GM12873 (cell line): ENCODE data around the gene NIT2.

Source experiments
- TF ChIP-seq, protein P1 (sequence below): IDR thresholded peaks from 2 replicates; pipeline ENCODE4 v1.5.1; 2012; ENCODE audit warnings: low read depth, mild to moderate bottlenecking, moderate library complexity, low read length, control low read depth; ENCODE audit not compliant: insufficient read depth; ENCODE audit errors: missing control alignments

The NIT2 gene

DNA sequence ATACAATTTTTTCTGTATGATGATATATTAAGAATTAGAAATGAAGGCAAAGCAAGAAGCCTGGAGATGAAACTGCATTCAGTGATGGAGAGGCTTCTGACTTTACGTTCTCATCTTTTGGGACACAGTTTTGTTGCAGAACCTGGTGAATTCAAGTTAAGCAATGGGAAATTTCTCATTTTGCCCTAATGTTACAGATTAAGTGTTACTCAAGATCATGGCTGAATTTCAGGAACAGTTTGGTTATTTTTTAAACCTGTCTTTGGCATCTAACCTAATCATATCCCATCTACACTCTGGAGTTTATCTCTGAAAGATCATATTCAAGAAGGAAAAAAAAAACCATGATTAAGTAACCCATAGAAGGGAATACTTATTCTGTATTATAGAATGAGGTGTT is 6.0 kb downstream of the NIT2 start:
- TF ChIP-seq, protein P1, sequence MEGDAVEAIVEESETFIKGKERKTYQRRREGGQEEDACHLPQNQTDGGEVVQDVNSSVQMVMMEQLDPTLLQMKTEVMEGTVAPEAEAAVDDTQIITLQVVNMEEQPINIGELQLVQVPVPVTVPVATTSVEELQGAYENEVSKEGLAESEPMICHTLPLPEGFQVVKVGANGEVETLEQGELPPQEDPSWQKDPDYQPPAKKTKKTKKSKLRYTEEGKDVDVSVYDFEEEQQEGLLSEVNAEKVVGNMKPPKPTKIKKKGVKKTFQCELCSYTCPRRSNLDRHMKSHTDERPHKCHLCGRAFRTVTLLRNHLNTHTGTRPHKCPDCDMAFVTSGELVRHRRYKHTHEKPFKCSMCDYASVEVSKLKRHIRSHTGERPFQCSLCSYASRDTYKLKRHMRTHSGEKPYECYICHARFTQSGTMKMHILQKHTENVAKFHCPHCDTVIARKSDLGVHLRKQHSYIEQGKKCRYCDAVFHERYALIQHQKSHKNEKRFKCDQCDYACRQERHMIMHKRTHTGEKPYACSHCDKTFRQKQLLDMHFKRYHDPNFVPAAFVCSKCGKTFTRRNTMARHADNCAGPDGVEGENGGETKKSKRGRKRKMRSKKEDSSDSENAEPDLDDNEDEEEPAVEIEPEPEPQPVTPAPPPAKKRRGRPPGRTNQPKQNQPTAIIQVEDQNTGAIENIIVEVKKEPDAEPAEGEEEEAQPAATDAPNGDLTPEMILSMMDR, result no peak

DNA sequence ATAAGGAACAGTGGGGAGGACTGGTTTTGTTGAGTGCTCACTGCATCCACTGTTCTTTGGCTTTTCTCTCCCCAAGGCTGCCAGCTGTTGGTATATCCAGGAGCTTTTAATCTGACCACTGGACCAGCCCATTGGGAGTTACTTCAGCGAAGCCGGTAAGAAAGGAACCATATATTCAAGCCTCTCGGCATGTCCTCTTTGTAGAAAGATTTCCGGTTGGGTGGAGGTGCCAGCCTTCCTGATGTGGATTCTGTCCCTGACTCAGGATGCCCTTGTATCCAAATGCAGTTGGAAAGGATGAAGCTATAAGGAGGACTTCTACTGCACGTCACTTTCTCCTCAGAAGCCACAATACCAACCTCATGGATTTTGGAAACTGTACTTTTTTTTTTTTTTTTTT is 14.2 kb downstream of the NIT2 start:
- TF ChIP-seq, protein P1, result no peak

DNA sequence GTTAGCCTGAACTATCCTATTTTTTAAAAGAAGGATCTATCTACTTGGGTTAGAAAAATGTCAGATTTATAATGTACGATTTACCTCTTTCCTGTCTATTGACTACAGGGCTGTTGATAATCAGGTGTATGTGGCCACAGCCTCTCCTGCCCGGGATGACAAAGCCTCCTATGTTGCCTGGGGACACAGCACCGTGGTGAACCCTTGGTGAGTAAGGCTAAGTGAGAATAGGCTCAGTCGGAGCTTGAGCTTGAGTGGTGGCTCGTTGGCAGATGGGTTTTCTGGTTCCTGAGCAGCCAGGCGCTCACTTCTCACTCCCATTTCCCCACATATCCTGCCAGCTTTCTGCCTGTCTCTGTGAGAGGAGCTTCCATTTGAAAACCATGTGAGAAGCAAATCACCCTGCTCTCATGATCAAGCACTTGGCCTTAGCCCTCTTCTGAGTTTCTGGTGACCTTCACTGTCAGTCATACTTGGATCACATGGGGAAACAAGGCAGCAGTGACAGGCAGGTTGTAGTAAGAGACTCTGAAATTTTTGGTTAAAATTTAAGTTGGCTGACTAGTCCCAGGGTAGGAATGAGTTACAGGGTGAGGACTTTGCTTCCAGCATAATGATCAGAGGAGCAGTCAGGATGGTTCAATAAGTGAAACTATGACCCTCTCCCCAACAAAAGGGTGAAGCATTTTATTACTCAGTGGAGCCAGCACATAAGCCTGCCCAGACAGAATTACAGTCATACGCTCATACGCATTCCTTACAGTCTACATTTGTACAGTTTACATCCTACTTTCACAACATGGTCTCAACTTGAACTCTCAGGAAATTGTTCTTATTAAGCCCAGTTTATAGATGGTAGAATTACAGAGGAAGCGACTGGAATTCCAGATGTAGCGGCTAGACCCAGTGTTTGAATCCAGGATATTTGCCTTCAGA is 18.0 kb downstream of the NIT2 start:
- TF ChIP-seq, protein P1, result no peak

DNA sequence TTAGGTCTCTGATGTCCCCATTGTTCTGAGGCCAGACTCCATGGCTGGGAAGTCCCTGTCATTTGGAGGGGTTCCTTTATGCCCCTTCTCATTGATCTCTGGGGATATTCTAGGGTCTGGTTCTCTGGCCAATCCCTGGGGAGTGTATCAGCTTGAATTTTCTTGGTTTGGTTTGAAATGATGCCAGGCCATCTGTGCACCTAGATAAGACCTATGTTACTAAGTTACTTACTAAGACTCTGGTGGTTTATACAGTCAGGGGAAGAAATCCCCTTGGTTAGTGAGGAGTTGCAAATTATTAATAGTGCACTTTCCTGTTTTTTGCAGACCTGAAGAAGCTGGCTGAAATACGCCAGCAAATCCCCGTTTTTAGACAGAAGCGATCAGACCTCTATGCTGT is 20.3 kb downstream of the NIT2 start:
- TF ChIP-seq, protein P1, result no peak

DNA sequence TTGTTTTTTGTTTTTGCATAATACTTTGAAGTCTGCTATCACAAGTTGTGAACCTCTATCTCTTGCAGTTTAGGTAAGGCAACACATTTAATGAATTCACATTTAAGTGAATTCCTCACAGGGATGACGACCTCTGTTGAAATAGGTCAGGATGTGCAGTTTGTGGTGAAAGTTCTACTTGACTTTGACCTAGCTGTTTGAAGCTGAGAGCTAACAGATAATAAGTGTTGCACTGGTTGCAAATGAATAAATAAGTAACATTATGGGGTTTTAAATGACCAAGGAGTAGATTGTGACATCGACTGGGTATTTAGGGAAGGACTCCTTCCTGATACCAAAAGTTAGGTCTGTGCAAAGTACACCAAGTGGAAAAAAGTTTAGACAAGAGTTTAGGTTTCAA is 23.9 kb downstream of the NIT2 start:
- TF ChIP-seq, protein P1, result no peak

DNA sequence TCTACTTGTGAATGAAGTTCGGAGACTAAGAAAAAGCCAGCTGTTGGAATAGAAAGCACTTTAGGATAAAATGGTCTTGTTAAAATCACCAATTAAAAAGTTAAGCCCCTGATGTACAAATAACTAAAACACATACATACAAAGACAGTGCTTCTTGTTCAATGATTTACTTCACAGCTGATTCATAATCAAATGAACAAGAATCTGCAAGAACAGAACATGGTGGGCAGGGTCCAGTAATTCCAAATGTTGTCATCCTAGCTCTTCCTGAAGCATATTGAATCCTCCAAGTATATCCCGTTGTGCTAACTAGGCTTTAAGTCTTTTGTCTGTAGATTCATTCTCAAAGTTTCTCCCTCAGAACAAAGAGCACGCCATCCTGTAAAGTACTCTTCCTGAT is 24.5 kb downstream of the NIT2 start:
- TF ChIP-seq, protein P1, result no peak

DNA sequence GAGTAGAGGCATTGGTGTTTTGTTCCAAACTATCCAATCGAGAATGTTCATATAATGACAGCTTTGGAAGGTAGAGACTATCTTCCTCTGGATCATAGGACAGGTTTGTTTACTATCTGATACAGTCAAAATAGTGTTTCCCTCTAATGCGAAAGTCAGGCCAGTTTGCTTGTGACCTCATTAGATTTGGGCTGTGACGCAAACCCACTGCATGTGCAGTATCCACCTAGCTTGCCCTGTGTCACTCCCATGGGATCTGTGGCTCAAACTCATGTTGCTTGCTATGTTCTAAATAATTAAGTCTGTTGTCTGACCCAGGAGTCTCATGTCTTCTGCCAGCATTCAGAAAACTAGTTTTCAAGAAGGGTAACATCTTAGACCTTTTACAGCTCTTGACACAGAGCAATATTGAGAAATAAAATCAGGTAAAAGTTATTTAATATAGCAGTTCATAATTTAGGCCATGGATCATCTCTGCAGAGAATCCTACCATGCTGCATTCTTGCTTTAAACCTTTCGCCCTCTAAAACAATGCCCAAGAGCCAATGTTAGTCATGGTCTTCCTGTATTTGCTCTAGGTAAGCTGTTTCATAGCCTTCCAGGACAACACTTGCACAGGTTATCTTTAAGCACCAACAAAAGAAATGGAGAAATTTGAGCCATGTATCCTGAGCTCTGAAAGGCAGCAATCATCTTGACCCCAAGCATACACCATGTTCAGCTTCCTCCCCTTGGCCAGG is 26.4 kb downstream of the NIT2 start:
- TF ChIP-seq, protein P1, result no peak
